ENCODE data around the gene ECM2.

Gene ECM2

DNA sequence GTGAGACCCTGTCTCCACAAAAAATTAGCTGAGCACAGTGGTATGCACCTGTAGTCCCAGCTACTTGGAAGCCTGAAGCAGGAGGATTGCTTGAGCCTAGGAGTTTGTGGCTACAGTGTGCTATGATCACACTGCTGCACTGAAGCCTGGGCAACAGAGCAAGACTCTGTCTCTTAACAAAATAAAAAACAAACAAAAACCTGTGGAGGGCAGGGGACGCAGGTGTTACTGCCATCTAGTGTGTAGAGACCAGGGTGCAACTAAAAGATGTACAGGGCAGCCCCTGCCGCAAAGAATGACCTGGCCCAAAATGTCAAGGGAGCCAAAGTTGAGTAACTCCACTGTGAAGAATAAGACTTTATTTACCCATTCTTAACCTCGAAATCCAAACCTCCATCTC lies 80.6 kb downstream of the ECM2 start:
- DNase-seq = no peak

DNA sequence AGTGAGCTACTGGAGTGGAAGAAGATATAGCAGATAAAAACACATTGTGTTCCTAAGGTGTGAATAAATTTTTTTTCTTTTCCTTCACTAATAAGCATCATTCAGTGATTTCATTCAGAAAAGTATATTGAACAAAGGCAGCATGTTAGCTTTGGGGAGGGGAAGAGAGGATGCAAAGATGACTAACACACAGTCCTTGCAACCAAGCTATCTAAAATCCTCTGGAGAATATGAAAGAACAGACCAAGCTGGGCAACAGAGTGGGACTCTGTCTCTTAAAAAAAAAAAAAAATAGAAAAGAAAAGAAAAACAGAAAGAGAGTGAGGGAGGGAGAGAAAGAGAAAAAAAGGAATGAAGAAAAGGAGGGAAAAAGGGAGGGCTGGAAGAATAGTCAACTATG lies 89.3 kb downstream of the ECM2 start:
- DNase-seq = no peak
